Mesenchymal stem cell (in vitro differentiated cells and primary cell): Measurements from ENCODE around the gene TUBB2A.

Experiments
- DNase-seq: peaks from one replicate; pipeline ENCODE4 v3.0.0-alpha.2; 2013
- H2AFZ ChIP-seq: one replicate; pipeline ENCODE4 v1.6.1; 2013; ENCODE audit warnings: low read depth, mild to moderate bottlenecking, control low read depth, inconsistent platforms, low read length, moderate library complexity
- H2AK5ac ChIP-seq: 2 replicates; pipeline ENCODE4 v1.6.1; 2013; ENCODE audit warnings: low read length, moderate library complexity, mild to moderate bottlenecking, inconsistent platforms; ENCODE audit not compliant: severe bottlenecking
- H2BK120ac ChIP-seq: one replicate; pipeline ENCODE4 v1.6.1; 2013; ENCODE audit warnings: low read depth, mild to moderate bottlenecking, inconsistent platforms, low read length, moderate library complexity
- H2BK12ac ChIP-seq, 2 experiments: one replicate each; pipeline ENCODE4 v1.6.1; 2013; ENCODE audit warnings: inconsistent platforms in 2 of 2, low read length in 2 of 2, mild to moderate bottlenecking in 2 of 2, moderate library complexity in 2 of 2, control low read depth in 1 of 2
- H2BK15ac ChIP-seq: one replicate; pipeline ENCODE4 v1.6.1; 2013; ENCODE audit warnings: mild to moderate bottlenecking, low read depth, inconsistent platforms; ENCODE audit not compliant: poor library complexity, severe bottlenecking
- H2BK5ac ChIP-seq: 2 replicates; pipeline ENCODE4 v1.6.1; 2013; ENCODE audit warnings: low read depth, mild to moderate bottlenecking, low read length, control low read depth, inconsistent platforms; ENCODE audit not compliant: poor library complexity, severe bottlenecking
- H3K14ac ChIP-seq, 2 experiments: one replicate each; pipeline ENCODE4 v1.6.1; 2013; ENCODE audit warnings: inconsistent platforms in 2 of 2, low read length in 2 of 2, control low read depth in 1 of 2, mild to moderate bottlenecking in 1 of 2, moderate library complexity in 1 of 2
- H3K18ac ChIP-seq, 2 experiments: one replicate each; pipeline ENCODE4 v1.6.1; 2013; ENCODE audit warnings: inconsistent platforms in 2 of 2, low read length in 2 of 2, control low read depth in 1 of 2, low read depth in 1 of 2, mild to moderate bottlenecking in 1 of 2
- H3K23ac ChIP-seq, 2 experiments: one replicate each; pipeline ENCODE4 v1.6.1; 2013; ENCODE audit warnings: inconsistent platforms in 2 of 2, low read length in 2 of 2, mild to moderate bottlenecking in 2 of 2, moderate library complexity in 2 of 2, control low read depth in 1 of 2
- H3K27ac ChIP-seq: 2 replicates; pipeline ENCODE4 v1.5.1; 2013; ENCODE audit warnings: mild to moderate bottlenecking, moderate library complexity, low read length, control low read depth, inconsistent platforms; ENCODE audit not compliant: poor library complexity, severe bottlenecking
- H3K27me3 ChIP-seq, 2 experiments: 2 replicates each; pipeline versions ENCODE4 v1.6.1 to v1.7.0; 2013; ENCODE audit warnings: low read length in 2 of 2, mild to moderate bottlenecking in 2 of 2, moderate library complexity in 2 of 2, control low read depth in 1 of 2, inconsistent platforms in 1 of 2; ENCODE audit not compliant: control insufficient read depth in 1 of 2, insufficient read depth in 1 of 2
- H3K36me3 ChIP-seq, 2 experiments: 2 replicates each; pipeline versions ENCODE4 v1.6.1 to v1.7.0; 2013; ENCODE audit warnings: low read length in 2 of 2, control low read depth in 1 of 2, inconsistent platforms in 1 of 2, low read depth in 1 of 2, mild to moderate bottlenecking in 1 of 2; ENCODE audit not compliant: insufficient read depth in 2 of 2, control insufficient read depth in 1 of 2
- H3K4ac ChIP-seq, 2 experiments: one replicate each; pipeline ENCODE4 v1.6.1; 2013; ENCODE audit warnings: inconsistent platforms in 2 of 2, low read length in 2 of 2, mild to moderate bottlenecking in 2 of 2, moderate library complexity in 2 of 2, control low read depth in 1 of 2, low read depth in 1 of 2
- H3K4me1 ChIP-seq: 2 replicates; pipeline ENCODE4 v1.6.1; 2013; ENCODE audit warnings: low read depth, low read length, control low read depth; ENCODE audit not compliant: control insufficient read depth, insufficient read depth
- H3K4me2 ChIP-seq: 2 replicates; pipeline ENCODE4 v1.6.1; 2013; ENCODE audit warnings: low read length, mild to moderate bottlenecking, inconsistent platforms; ENCODE audit not compliant: poor library complexity, severe bottlenecking
- H3K4me3 ChIP-seq, 2 experiments: 2 replicates each; pipeline versions ENCODE4 v1.5.1 to v1.7.0; 2013; ENCODE audit warnings: low read length in 2 of 2, mild to moderate bottlenecking in 2 of 2, control low read depth in 1 of 2, low read depth in 1 of 2; ENCODE audit not compliant: insufficient read depth in 1 of 2
- H3K79me1 ChIP-seq: replicated peaks from 2 replicates; pipeline ENCODE4 v1.6.1; 2013; ENCODE audit warnings: mild to moderate bottlenecking, control low read depth, low read length, inconsistent platforms; ENCODE audit not compliant: poor library complexity, severe bottlenecking
- H3K9ac ChIP-seq: 2 replicates; pipeline ENCODE4 v1.7.0; 2013; ENCODE audit warnings: mild to moderate bottlenecking, low read length, moderate library complexity
- H3K9me3 ChIP-seq: 2 replicates; pipeline ENCODE4 v1.7.0; 2013; ENCODE audit warnings: mild to moderate bottlenecking, low read length; ENCODE audit not compliant: control insufficient read depth
- H4K8ac ChIP-seq: one replicate; pipeline ENCODE4 v1.6.1; 2013; ENCODE audit warnings: inconsistent platforms, mild to moderate bottlenecking, low read length, moderate library complexity
- H4K91ac ChIP-seq: one replicate; pipeline ENCODE4 v1.6.1; 2013; ENCODE audit warnings: mild to moderate bottlenecking, low read length, inconsistent platforms
- WGBS: methylation state at CpG from one replicate; pipeline ENCODE4 v1.1.7; 2013; ENCODE audit warnings: mixed read lengths; 5-methylcytosine and 5-hydroxymethylcytosine counted together

TUBB2A gene

GRCh38 chr6:3119040-3119723 lies 38.2 kb downstream of the TUBB2A start:
- Histone ChIP-seq H3K9me3 (no peaks in the 10 kb centered on the region), H3K4me3 (peak overlapping the region; percentile 75 to 99), H2BK15ac (no peak overlapping the region), H3K18ac (peak overlapping the region; percentile 71 to 99), H3K4ac (peak overlapping the region; percentile 88 to 98), H3K14ac (peak overlapping the region in 1 of 2 experiments; percentile 99), H2BK5ac (no peak overlapping the region), H3K4me1 (peaks cover 2% of the 10 kb centered on the region), H3K36me3 (peaks cover 13 to 15% of the 10 kb centered on the region in 2 experiments), H3K79me1 (peaks cover 21% of the 10 kb centered on the region), H2BK12ac (peak overlapping the region in 1 of 2 experiments; percentile 42), H3K27me3 (no peaks in the 10 kb centered on the region), H4K91ac (peak overlapping the region; percentile 73), H3K9ac (peak overlapping the region; percentile 83), H2AFZ (peak overlapping the region; percentile 93), H3K4me2 (peak overlapping the region; percentile 78), H3K23ac (peak overlapping the region in 1 of 2 experiments; percentile 86), H4K8ac (peak overlapping the region; percentile 96), H2BK120ac (no peak overlapping the region), H2AK5ac (no peak overlapping the region), H3K27ac (no peak overlapping the region)
- DNase-seq = peak; percentile 65
- WGBS = 20% methylated on average over 18 of the region's 19 CpGs

DNA sequence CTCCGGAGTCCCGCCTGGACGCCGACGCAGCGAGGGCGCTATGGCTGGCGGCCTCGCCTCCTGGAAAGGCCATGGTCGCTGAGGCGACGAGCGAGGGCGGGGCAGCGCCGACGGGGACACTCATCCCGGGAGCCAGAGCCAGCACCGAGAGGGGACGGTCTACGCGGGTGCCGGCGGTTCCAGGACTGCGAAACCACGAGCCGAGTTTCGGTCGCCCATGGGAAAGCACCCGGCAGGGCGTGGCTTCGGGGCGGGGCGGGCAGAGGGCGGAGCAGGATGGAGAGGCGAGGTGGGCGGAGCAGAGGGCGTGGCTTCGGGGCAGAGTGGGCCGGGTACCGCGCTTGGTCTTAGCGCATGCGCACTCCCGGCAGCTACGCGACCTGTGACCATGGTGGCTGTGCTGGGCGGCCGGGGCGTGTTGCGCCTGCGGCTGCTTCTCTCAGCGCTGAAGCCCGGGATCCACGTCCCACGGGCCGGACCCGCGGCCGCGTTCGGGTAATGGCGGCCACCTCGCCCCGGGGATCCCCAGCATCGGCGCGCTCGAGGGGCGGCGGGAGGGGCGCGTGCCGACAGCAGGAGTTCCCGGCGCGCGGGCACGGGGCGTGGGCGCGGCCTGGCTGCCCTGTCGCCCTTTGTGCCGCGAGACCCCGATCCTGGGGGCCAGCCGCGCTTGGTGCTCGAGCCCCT lies 38.8 kb downstream of the TUBB2A start, which contains the start of gene BPHL:
Gene BPHL (plus strand): TSS at position 359 of the 687 bp plus-strand sequence. CDS start 30 bp downstream, at position 389.
- peak; percentile 93 for DNase-seq
- H3K23ac ChIP-seq = peak within 1 kb of the TSS in 1 of 2 experiments; percentile 96
- peak within 1 kb of the TSS; percentile 88 to 98 for H3K4ac ChIP-seq
- no peak within 1 kb of the TSS for H2AK5ac ChIP-seq
- peaks cover 16 to 22% of the 10 kb centered on the region in 2 experiments for H3K36me3 ChIP-seq
- peak within 1 kb of the TSS; percentile 96 for H4K91ac ChIP-seq
- peak within 1 kb of the TSS in 1 of 2 experiments; percentile 99 for H3K14ac ChIP-seq
- under 1% methylated on average over 81 of the region's 89 CpGs for WGBS
- H2BK12ac ChIP-seq = peak within 1 kb of the TSS; percentile 71 to 99
- H2BK5ac ChIP-seq = peak within 1 kb of the TSS; percentile 96
- peak within 1 kb of the TSS; percentile 92 for H2BK120ac ChIP-seq
- H3K4me3 ChIP-seq = peak within 1 kb of the TSS; percentile 75 to 99
- peak within 1 kb of the TSS; percentile 97 for H2AFZ ChIP-seq
- peak within 1 kb of the TSS; percentile 87 for H2BK15ac ChIP-seq
- H3K9me3 ChIP-seq = no peaks in the 10 kb centered on the region
- H3K79me1 ChIP-seq = peaks cover 24% of the 10 kb centered on the region
- peak within 1 kb of the TSS; percentile 96 for H4K8ac ChIP-seq
- peak within 1 kb of the TSS; percentile 92 to 100 for H3K18ac ChIP-seq
- H3K27me3 ChIP-seq = no peaks in the 10 kb centered on the region
- H3K4me1 ChIP-seq = peaks cover 2% of the 10 kb centered on the region
- H3K27ac ChIP-seq = peak within 1 kb of the TSS; percentile 83
- H3K4me2 ChIP-seq = peak within 1 kb of the TSS; percentile 78
- H3K9ac ChIP-seq = peak within 1 kb of the TSS; percentile 83

DNA sequence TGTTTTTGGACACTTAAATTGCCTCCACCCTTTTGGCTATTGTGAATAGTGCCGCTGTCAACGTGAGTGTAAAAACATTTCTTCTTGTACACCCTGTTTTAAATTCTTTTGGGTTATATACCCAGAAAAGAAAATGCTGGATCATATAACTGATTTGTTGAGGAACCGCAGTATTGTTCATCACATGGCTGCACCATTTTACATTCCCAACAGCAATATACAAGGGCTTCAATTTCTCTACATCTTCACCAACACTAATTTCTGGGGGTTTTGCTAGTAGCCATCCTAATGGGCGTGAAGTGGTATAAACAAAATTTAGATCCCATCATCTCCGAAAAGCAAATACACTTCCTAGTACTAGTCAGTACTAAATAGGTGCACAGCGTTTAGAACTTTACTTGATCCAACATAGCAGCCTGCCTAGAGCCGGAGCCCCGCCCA lies 39.4 kb downstream of the TUBB2A start:
- Histone ChIP-seq H3K27me3 (no peaks in the 10 kb centered on the region), H4K91ac (no peak overlapping the region), H3K27ac (peak overlapping the region; percentile 34), H3K14ac (no peak overlapping the region), H3K18ac (no peak overlapping the region), H2AK5ac (no peak overlapping the region), H3K79me1 (peaks cover 30% of the 10 kb centered on the region), H2BK12ac (no peak overlapping the region), H2AFZ (peak overlapping the region; percentile 97), H3K9me3 (no peaks in the 10 kb centered on the region), H3K36me3 (peaks cover 21 to 28% of the 10 kb centered on the region in 2 experiments), H3K4me2 (peak overlapping the region; percentile 49), H2BK120ac (no peak overlapping the region), H3K4ac (no peak overlapping the region), H3K9ac (peak overlapping the region; percentile 83), H3K4me3 (peak overlapping the region; percentile 75 to 99), H2BK5ac (peak overlapping the region; percentile 96), H3K23ac (no peak overlapping the region), H4K8ac (no peak overlapping the region), H3K4me1 (peaks cover 2% of the 10 kb centered on the region), H2BK15ac (no peak overlapping the region)
- 17% methylated on average over 7 of the region's 8 CpGs for WGBS
- DNase-seq = no peak

- Histone ChIP-seq H2BK15ac (no peak overlapping the region), H2BK12ac (no peak overlapping the region), H3K14ac (no peak overlapping the region), H3K23ac (peak overlapping the region in 1 of 2 experiments; percentile 38), H2BK120ac (no peak overlapping the region), H4K8ac (no peak overlapping the region), H3K9me3 (no peaks in the 10 kb centered on the region), H3K4me3 (no peak overlapping the region), H4K91ac (no peak overlapping the region), H3K79me1 (peaks cover 32% of the 10 kb centered on the region), H2AFZ (no peak overlapping the region), H2AK5ac (no peak overlapping the region), H3K27me3 (no peaks in the 10 kb centered on the region), H3K36me3 (peaks cover 30 to 62% of the 10 kb centered on the region in 2 experiments), H3K9ac (no peak overlapping the region), H3K4ac (no peak overlapping the region), H3K4me1 (no peaks in the 10 kb centered on the region), H3K27ac (no peak overlapping the region), H2BK5ac (no peak overlapping the region), H3K4me2 (no peak overlapping the region), H3K18ac (no peak overlapping the region)
- no peak for DNase-seq
- 98% methylated on average over 3 of the region's 6 CpGs for WGBS
Measured at GRCh38 chr6:3114377-3114776, 43.0 kb downstream of the TUBB2A start.
